Spleen (tissue), 11 donors: ENCODE results near the gene PRICKLE1. TPM values are rescaled to one million over a fixed set of nuclear protein-coding genes. Genes with fewer than 3 reads are reported as not detected.

Experiments used
- DNase-seq: peaks from one replicate; pipeline ENCODE4 v3.0.0-alpha.2; 2020
- H3K27ac ChIP-seq, 8 donors: fragments of 200-600 bp; sonication (generic) in 7 of 8; 1 replicate in 4 of 8; 2 replicates in 4 of 8; pipeline versions ENCODE4 v1.5.0 to v1.8.0; 2016 to 2021; ENCODE audit warnings: inconsistent platforms in 4 of 8, mild to moderate bottlenecking in 4 of 8, moderate library complexity in 1 of 8
- H3K27me3 ChIP-seq, 7 donors: fragments of 200-600 bp; sonication (generic) in 6 of 7; replicated peaks in 1 of 7; 1 replicate in 4 of 7; 2 replicates in 3 of 7; pipeline versions ENCODE4 v1.5.0 to v1.8.0; 2016 to 2021; ENCODE audit warnings: inconsistent platforms in 3 of 7, mild to moderate bottlenecking in 1 of 7
- H3K36me3 ChIP-seq, 6 donors: fragments of 200-600 bp; sonication (generic) in 5 of 6; 1 replicate in 4 of 6; 2 replicates in 2 of 6; pipeline versions ENCODE4 v1.5.0 to v1.8.0; 2016 to 2021; ENCODE audit warnings: inconsistent platforms in 2 of 6
- H3K4me1 ChIP-seq, 6 donors: fragments of 200-600 bp; sonication (generic) in 5 of 6; 1 replicate in 3 of 6; 2 replicates in 3 of 6; pipeline versions ENCODE4 v1.5.0 to v1.8.0; 2016 to 2021; ENCODE audit warnings: inconsistent platforms in 3 of 6
- H3K4me3 ChIP-seq, 8 donors: fragments of 200-600 bp; sonication (generic) in 7 of 8; 1 replicate in 4 of 8; 2 replicates in 4 of 8; pipeline versions ENCODE4 v1.5.0 to v1.8.0; 2016 to 2021; ENCODE audit warnings: inconsistent platforms in 4 of 8, mild to moderate bottlenecking in 4 of 8, moderate library complexity in 2 of 8
- H3K9me3 ChIP-seq, 8 donors: fragments of 200-600 bp; sonication (generic) in 7 of 8; 1 replicate in 4 of 8; 2 replicates in 4 of 8; pipeline versions ENCODE4 v1.5.0 to v1.8.0; 2016 to 2021; ENCODE audit warnings: inconsistent platforms in 4 of 8
- CTCF ChIP-seq, 11 experiments: fragments of 200-600 bp in 7 of 11; fragments of 450-650 bp in 4 of 11; sonication (generic) in 4 of 11; IDR thresholded peaks in 8 of 11; conservative IDR thresholded peaks in 3 of 11; 1 replicate in 7 of 11; 2 replicates in 4 of 11; pipeline versions ENCODE4 v1.4.0 to v1.8.0; 2016 to 2021; ENCODE audit warnings: antibody characterized with exemption in 11 of 11, inconsistent platforms in 4 of 11, mild to moderate bottlenecking in 1 of 11
- POLR2A ChIP-seq, 3 donors: fragments of 450-650 bp; IDR thresholded peaks; one replicate each; pipeline ENCODE4 v1.5.1; 2017; ENCODE audit warnings: antibody characterized with exemption in 3 of 3, mild to moderate bottlenecking in 1 of 3
- POLR2AphosphoS5 ChIP-seq, 3 donors: sonication (generic); formaldehyde crosslinking; IDR thresholded peaks; one replicate each; pipeline ENCODE4 v1.5.1; 2017; ENCODE audit warnings: antibody characterized with exemption in 3 of 3
- WGBS, 5 donors: extraction: QIAGEN DNeasy Blood & Tissue Kit in 3 of 5; methylation state at CpG; one replicate each; pipeline versions ENCODE4 v1.1.5 to v1.1.7; 2013 to 2018; 5-methylcytosine and 5-hydroxymethylcytosine counted together
- intact Hi-C: fragments of 100-400 bp; cut with DNase I; formaldehyde crosslinking; loops from one replicate; pipeline ENCODE4 v1.15.0; 2023; ENCODE audit warnings: low total_unique reads
- polyA plus RNA-seq, 3 donors: library from polyadenylated mRNA; stranded (reverse); fragments of 200-250 nt; gene quantifications; one replicate each; pipeline ENCODE4 v1.2.1, GENCODE V29; 2013
- total RNA-seq, 7 donors: library from RNA; depleted of rRNA in 3 of 7; stranded (reverse); fragments of >200 nt in 3 of 7; fragmentation: NEBNext Ultra II Directional in 4 of 7; extraction: Animal tissue kit (Norgen Biotek cat#: 25700) in 4 of 7; gene quantifications; one replicate each; pipeline versions ENCODE4 v1.1.0 to v1.2.1, GENCODE V29; 2016 to 2021
- donor health status: healthy with polysubstance abuse.
- donor health status: DM: no; HTN: no; CAD: no; lungs with moderate emphysema.
- donor health status: DM: no; HTN: no; CAD: no.
- donor health status: Bipolar disorder and iron deficiency.
- donor health status: healthy.
- donor health status: DM: no; HTN: no; CAD: no.
- donor health status: DM: yes; HTN: yes; CAD: no.

The PRICKLE1 gene
- total and polyA plus RNA-seq, 10 donors = 5.1 to 73.0 (median 29.3) TPM

DNA sequence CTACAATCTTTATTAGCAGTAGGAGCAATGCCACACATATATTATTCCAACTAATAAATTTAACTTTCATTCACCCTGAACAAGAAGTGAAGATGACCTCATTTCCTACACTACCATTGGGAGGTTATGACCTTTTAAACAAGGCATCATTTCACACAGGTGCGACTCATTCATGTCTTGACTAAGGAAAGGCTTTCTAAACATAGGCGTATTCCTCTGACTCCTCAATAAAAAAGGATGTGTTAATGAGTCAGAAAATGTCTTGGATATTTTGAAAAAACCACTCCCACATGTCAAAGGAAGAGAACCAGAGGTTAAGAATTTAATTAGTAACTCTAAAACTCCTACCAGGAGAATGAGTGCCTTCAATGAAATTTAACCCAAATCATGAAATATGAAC is 115.2 kb downstream of the PRICKLE1 start:
- Histone ChIP-seq H3K4me1 (peaks cover 15 to 87% (median 65%) of the 10 kb centered on the region in 6 donors), H3K9me3 (no peaks in the 10 kb centered on the region), H3K4me3 (no peak overlapping the region), H3K27me3 (no peaks in the 10 kb centered on the region), H3K36me3 (peaks cover 0 to 28% (median 6%) of the 10 kb centered on the region in 6 donors), H3K27ac (peak overlapping the region in 4 of 8 donors; percentile 40 to 67 (median 52))
- 34 to 65% (median 56%) methylated on average over 2 of the region's 2 CpGs for WGBS, 5 donors
- TF ChIP-seq POLR2AphosphoS5 (IDR thresholded peaks at IDR 0.05) = no peak
- intact Hi-C loops = no loop called here
- DNase-seq = no peak

- H3K27me3 ChIP-seq = no peaks in the 10 kb centered on the region
- TF ChIP-seq POLR2A (IDR thresholded peaks at IDR 0.05) (no peak), CTCF (IDR thresholded peaks at IDR 0.05 in 8 of 11, conservative IDR thresholded peaks at IDR 0.05 in 3 of 11) (no peak), POLR2AphosphoS5 (IDR thresholded peaks at IDR 0.05) (no peak)
- H3K4me3 ChIP-seq = no peak overlapping the region
- 48 to 76% (median 69%) methylated on average over 1 of the region's 1 CpG for WGBS, 5 donors
- no peaks in the 10 kb centered on the region for H3K9me3 ChIP-seq
- peaks cover 0 to 36% (median 9%) of the 10 kb centered on the region in 6 donors for H3K36me3 ChIP-seq
- DNase-seq = no peak
- H3K27ac ChIP-seq = peak overlapping the region in 4 of 8 donors; percentile 65 to 86 (median 74)
- peaks cover 15 to 88% (median 66%) of the 10 kb centered on the region in 6 donors for H3K4me1 ChIP-seq
- intact Hi-C loops = no loop called here
Observed at GRCh38 chr12:42473561-42473960, 116.0 kb downstream of the PRICKLE1 start.

GRCh38 chr12:42473130-42473529 is 116.4 kb downstream of the PRICKLE1 start:
- H3K27me3 ChIP-seq = no peaks in the 10 kb centered on the region
- no peaks in the 10 kb centered on the region for H3K9me3 ChIP-seq
- H3K27ac ChIP-seq = peak overlapping the region in 4 of 8 donors; percentile 65 to 86 (median 74)
- WGBS, 5 donors = 59 to 82% (median 74%) methylated on average over 1 of the region's 1 CpG
- intact Hi-C loops = no loop called here
- no peak overlapping the region for H3K4me3 ChIP-seq
- TF ChIP-seq CTCF (IDR thresholded peaks at IDR 0.05 in 8 of 11, conservative IDR thresholded peaks at IDR 0.05 in 3 of 11) = no peak
- TF ChIP-seq POLR2A (IDR thresholded peaks at IDR 0.05) = no peak
- TF ChIP-seq POLR2AphosphoS5 (IDR thresholded peaks at IDR 0.05) = no peak
- H3K4me1 ChIP-seq = peaks cover 15 to 92% (median 71%) of the 10 kb centered on the region in 6 donors
- DNase-seq = no peak
- peaks cover 0 to 40% (median 11%) of the 10 kb centered on the region in 6 donors for H3K36me3 ChIP-seq

DNA sequence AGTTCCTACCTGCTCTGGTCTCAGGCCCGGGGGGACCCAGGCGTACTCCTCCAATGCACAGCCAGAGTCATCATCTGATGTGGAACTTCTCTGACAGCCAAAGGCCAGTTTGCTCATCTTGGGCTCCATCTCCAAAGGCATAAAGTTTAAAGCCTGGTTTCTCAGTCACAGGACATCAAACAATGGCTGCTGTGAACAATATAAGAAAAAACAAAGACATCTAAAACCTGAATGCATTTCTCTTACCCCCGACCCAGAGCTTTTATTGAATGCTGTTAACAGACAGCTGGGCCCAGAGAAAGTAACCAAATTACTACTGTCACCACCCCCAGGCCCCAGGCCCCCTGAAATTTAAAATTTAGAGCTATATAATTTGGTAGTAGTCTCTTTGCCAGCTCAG is 117.2 kb downstream of the PRICKLE1 start:
- Histone ChIP-seq H3K36me3 (peaks cover 0 to 48% (median 12%) of the 10 kb centered on the region in 6 donors), H3K4me1 (peaks cover 15 to 93% (median 78%) of the 10 kb centered on the region in 6 donors), H3K9me3 (no peaks in the 10 kb centered on the region), H3K27me3 (no peaks in the 10 kb centered on the region), H3K27ac (peak overlapping the region in 5 of 8 donors; percentile 23 to 86 (median 67)), H3K4me3 (no peak overlapping the region)
- DNase-seq = no peak
- 75 to 87% (median 81%) methylated on average over 3 of the region's 3 CpGs for whole genome bisulfite sequencing, 5 donors
- TF ChIP-seq CTCF (IDR thresholded peaks at IDR 0.05 in 8 of 11, conservative IDR thresholded peaks at IDR 0.05 in 3 of 11) (no peak), POLR2AphosphoS5 (IDR thresholded peaks at IDR 0.05) (no peak), POLR2A (IDR thresholded peaks at IDR 0.05) (no peak)
- intact Hi-C loops = no loop called here
